OCI-LY7 (cell line): Measurements from ENCODE around the gene CHKA. TPM values are rescaled to one million over a fixed set of nuclear protein-coding genes. Genes with fewer than 3 reads are reported as not detected.

Experiments
- BruUV-seq: library from RNA; stranded (reverse); fragments of 400-500 nt; replicated peaks from 2 replicates; lab custom pipeline; 2021; lab: Mats Ljungman, UMichigan
- CTCF ChIA-PET: fragments of 300-600 bp; sonication (Branson Sonifier 250); formaldehyde crosslinking; loops from one replicate; lab custom pipeline; 2022; ENCODE audit warnings: antibody characterized with exemption; ENCODE audit not compliant: unreplicated experiment; lab: Charles Lee
- POLR2A ChIA-PET: fragments of 300-600 bp; sonication (Branson Sonifier 250); formaldehyde crosslinking; loops from one replicate; lab custom pipeline; 2022; ENCODE audit warnings: antibody characterized with exemption; lab: Charles Lee
- DNase-seq: peaks from one replicate; pipeline ENCODE4 v3.0.0-alpha.2; 2015; ENCODE audit warnings: low spot score
- H2AFZ ChIP-seq: fragments of 200-600 bp; sonication (generic), shearing (Covaris generic); 2 replicates; pipeline ENCODE4 v1.6.1; 2014; ENCODE audit warnings: mild to moderate bottlenecking, antibody characterized with exemption, low read length, moderate library complexity
- H3K27ac ChIP-seq: fragments of 200-600 bp; sonication (generic); 2 replicates; pipeline ENCODE4 v1.5.1; 2014; ENCODE audit warnings: mixed run types, low read depth, mild to moderate bottlenecking, moderate library complexity, low read length, inconsistent platforms; ENCODE audit not compliant: poor library complexity, severe bottlenecking
- H3K36me3 ChIP-seq: fragments of 200-600 bp; sonication (generic); 2 replicates; pipeline ENCODE4 v1.6.1; 2014; ENCODE audit warnings: mild to moderate bottlenecking, antibody characterized with exemption, low read length, moderate library complexity, mixed read lengths; ENCODE audit not compliant: insufficient read depth
- H3K4me1 ChIP-seq: fragments of 200-600 bp; sonication (generic); 2 replicates; pipeline ENCODE4 v1.5.1; 2014; ENCODE audit warnings: mild to moderate bottlenecking, low read length; ENCODE audit not compliant: insufficient read depth, poor library complexity, severe bottlenecking
- H3K4me2 ChIP-seq: fragments of 200-600 bp; sonication (generic); 2 replicates; pipeline ENCODE4 v1.6.1; 2014; ENCODE audit warnings: mild to moderate bottlenecking, low read length
- H3K4me3 ChIP-seq: fragments of 200-600 bp; sonication (generic); 2 replicates; pipeline ENCODE4 v1.5.1; 2014; ENCODE audit warnings: mild to moderate bottlenecking, low read depth, low read length; ENCODE audit not compliant: poor library complexity, severe bottlenecking
- H3K79me2 ChIP-seq: fragments of 200-600 bp; sonication (generic); 2 replicates; pipeline ENCODE4 v1.6.1; 2016; ENCODE audit warnings: low read depth, mild to moderate bottlenecking, low read length, moderate library complexity, mixed read lengths; ENCODE audit not compliant: insufficient read depth
- H3K9me2 ChIP-seq: fragments of 200-600 bp; sonication (generic); 2 replicates; pipeline ENCODE4 v1.6.1; 2016; ENCODE audit warnings: mild to moderate bottlenecking, low read length, mixed read lengths; ENCODE audit not compliant: insufficient read depth
- H3K9me3 ChIP-seq: fragments of 200-600 bp; sonication (generic); 2 replicates; pipeline ENCODE4 v1.6.1; 2014; ENCODE audit warnings: mild to moderate bottlenecking, mixed run types, low read length, mixed read lengths
- H4K20me1 ChIP-seq: fragments of 200-600 bp; sonication (generic); 2 replicates; pipeline ENCODE4 v1.6.1; 2014; ENCODE audit warnings: mild to moderate bottlenecking, antibody characterized with exemption, low read length, moderate library complexity, mixed read lengths; ENCODE audit not compliant: insufficient read depth
- EZH2phosphoT487 ChIP-seq: fragments of 200-600 bp; sonication (generic); IDR thresholded peaks from 2 replicates; pipeline ENCODE4 v1.6.1; 2018; ENCODE audit warnings: low read depth, borderline replicate concordance, mild to moderate bottlenecking, mixed run types, antibody characterized with exemption, low read length, moderate library complexity, mixed read lengths
- intact Hi-C: fragments of 100-400 bp; cut with micrococcal nuclease; formaldehyde crosslinking; loops from one replicate; pipeline ENCODE4 v1.10.0; 2022; ENCODE audit not compliant: unreplicated experiment
- total RNA-seq, 2 experiments: library from RNA; depleted of rRNA in 1 of 2; stranded (reverse); fragments of >200 nt in 1 of 2; shearing (Covaris generic) in 1 of 2; gene quantifications; 2 replicates each; pipeline ENCODE4 v1.2.3, GENCODE V29; 2014 to 2022
- TF ChIP-seq, protein P1 (sequence below): fragments of 200-600 bp; sonication (generic); conservative IDR thresholded peaks from 2 replicates; pipeline ENCODE4 v1.5.1; 2014; ENCODE audit warnings: mild to moderate bottlenecking, antibody characterized with exemption, low read length, moderate library complexity, mixed read lengths

Gene CHKA
- total RNA-seq, 2 experiments from 2014 or later, result 36.1 to 47.2 TPM

GRCh38 chr11:68053117-68053516 lies 68.1 kb downstream of the CHKA start:
- no peak overlapping the region for H3K4me3 ChIP-seq
- no peaks in the 10 kb centered on the region for H3K9me3 ChIP-seq
- ChIA-PET CTCF (no interaction called here), POLR2A (interaction anchor here (0.6 kb wide), 1 partner anchor 86 kb away, joined by 3 read pairs; no protein-coding TSS in a partner anchor)
- no TSS peak for BruUV-seq
- H3K79me2 ChIP-seq, result no peaks in the 10 kb centered on the region
- DNase-seq, result no peak
- no peak for TF ChIP-seq EZH2phosphoT487
- H3K4me2 ChIP-seq, result no peak overlapping the region
- H3K9me2 ChIP-seq, result no peaks in the 10 kb centered on the region
- intact Hi-C loops, result no loop called here
- no peaks in the 10 kb centered on the region for H3K4me1 ChIP-seq
- no peak overlapping the region for H2AFZ ChIP-seq
- no peak overlapping the region for H3K27ac ChIP-seq
- H3K36me3 ChIP-seq, result peaks cover 59% of the 10 kb centered on the region
- no peaks in the 10 kb centered on the region for H4K20me1 ChIP-seq

GRCh38 chr11:68052137-68052873 lies 68.9 kb downstream of the CHKA start:
- no peaks in the 10 kb centered on the region for H3K79me2 ChIP-seq
- H3K27ac ChIP-seq, result no peak overlapping the region
- CTCF ChIA-PET, result no interaction called here
- no peaks in the 10 kb centered on the region for H4K20me1 ChIP-seq
- H3K9me2 ChIP-seq, result no peaks in the 10 kb centered on the region
- H3K4me2 ChIP-seq, result no peak overlapping the region
- TF ChIP-seq, protein P1, sequence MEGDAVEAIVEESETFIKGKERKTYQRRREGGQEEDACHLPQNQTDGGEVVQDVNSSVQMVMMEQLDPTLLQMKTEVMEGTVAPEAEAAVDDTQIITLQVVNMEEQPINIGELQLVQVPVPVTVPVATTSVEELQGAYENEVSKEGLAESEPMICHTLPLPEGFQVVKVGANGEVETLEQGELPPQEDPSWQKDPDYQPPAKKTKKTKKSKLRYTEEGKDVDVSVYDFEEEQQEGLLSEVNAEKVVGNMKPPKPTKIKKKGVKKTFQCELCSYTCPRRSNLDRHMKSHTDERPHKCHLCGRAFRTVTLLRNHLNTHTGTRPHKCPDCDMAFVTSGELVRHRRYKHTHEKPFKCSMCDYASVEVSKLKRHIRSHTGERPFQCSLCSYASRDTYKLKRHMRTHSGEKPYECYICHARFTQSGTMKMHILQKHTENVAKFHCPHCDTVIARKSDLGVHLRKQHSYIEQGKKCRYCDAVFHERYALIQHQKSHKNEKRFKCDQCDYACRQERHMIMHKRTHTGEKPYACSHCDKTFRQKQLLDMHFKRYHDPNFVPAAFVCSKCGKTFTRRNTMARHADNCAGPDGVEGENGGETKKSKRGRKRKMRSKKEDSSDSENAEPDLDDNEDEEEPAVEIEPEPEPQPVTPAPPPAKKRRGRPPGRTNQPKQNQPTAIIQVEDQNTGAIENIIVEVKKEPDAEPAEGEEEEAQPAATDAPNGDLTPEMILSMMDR, result no peak
- TF ChIP-seq EZH2phosphoT487, result no peak
- no peak for DNase-seq
- no peak overlapping the region for H3K4me3 ChIP-seq
- POLR2A ChIA-PET, result no interaction called here
- no TSS peak for BruUV-seq
- H3K36me3 ChIP-seq, result peaks cover 59% of the 10 kb centered on the region
- no peaks in the 10 kb centered on the region for H3K4me1 ChIP-seq
- H3K9me3 ChIP-seq, result no peaks in the 10 kb centered on the region
- H2AFZ ChIP-seq, result no peak overlapping the region
- intact Hi-C loops, result no loop called here

- Histone ChIP-seq H3K4me2 (no peak overlapping the region), H3K79me2 (no peaks in the 10 kb centered on the region), H3K4me1 (no peaks in the 10 kb centered on the region), H3K9me2 (no peaks in the 10 kb centered on the region), H4K20me1 (no peaks in the 10 kb centered on the region), H3K27ac (no peak overlapping the region), H2AFZ (no peak overlapping the region), H3K9me3 (no peaks in the 10 kb centered on the region), H3K36me3 (peaks cover 61% of the 10 kb centered on the region), H3K4me3 (no peak overlapping the region)
- CTCF ChIA-PET, result no interaction called here
- POLR2A ChIA-PET, result no interaction called here
- no peak for DNase-seq
- no TSS peak for BruUV-seq
- intact Hi-C loops, result no loop called here
- TF ChIP-seq, protein P1, result no peak
- TF ChIP-seq EZH2phosphoT487, result no peak
These were observed 69.7 kb downstream of the CHKA start for GRCh38 chr11:68051191-68052136.
